ENCODE data around the gene DESI1.
A peak's percentile ranks its signal among the peaks of the same experiment; 100 is the strongest.

DESI1 gene

DNA sequence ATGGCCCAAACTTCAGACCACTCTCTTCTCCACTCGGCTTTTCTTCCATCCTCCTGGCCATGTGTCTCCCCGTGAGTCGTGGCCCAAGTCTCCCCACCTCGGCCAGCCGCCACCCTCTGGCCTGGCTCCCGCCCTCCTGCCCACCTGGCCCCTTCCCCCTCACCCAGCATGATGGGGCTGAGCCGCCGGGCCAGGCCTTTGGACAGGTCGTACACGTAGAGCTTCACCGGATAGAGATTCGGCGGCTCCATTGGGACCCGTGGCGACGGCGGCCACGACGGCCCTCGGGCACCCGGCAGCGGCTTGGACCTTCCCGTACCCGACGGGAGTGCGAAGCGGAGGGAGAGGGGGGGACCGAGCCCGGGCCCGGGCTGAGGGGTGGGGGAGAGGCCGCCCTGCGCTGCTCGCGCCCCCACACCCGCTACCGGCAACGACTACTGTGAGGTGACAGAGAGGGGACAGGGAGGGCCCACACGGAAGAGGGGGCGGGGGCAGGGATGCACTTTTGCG lies at the start of gene DESI1 (continued):
- TF ChIP-seq CTCF (tag by site-specific recombination; IDR thresholded peaks at IDR 0.05) (peak; percentile 19; the same call in 1 of the 2 replicates), ZBTB7A (tag by site-specific recombination; IDR thresholded peaks at IDR 0.05; ENCODE audit: low read depth) (0 out of 2 replicates have a peak, but pooled peaks have one; percentile 75), EGR2 (tag by site-specific recombination; IDR thresholded peaks at IDR 0.05; ENCODE audit: low read depth) (peak; percentile 67), ZNF248 (tag by site-specific recombination; IDR thresholded peaks at IDR 0.05) (no peak), KLF16 (tag by site-specific recombination; IDR thresholded peaks at IDR 0.05) (peak; percentile 50; the same call in 1 of the 2 replicates), ZSCAN30 (tag by site-specific recombination; IDR thresholded peaks at IDR 0.05) (peak; percentile 30; the same call in 1 of the 2 replicates), ZNF398 (tag by site-specific recombination; IDR thresholded peaks at IDR 0.05) (peak; percentile 96), IKZF3 (tag by site-specific recombination; IDR thresholded peaks at IDR 0.05) (no peak), ZBTB8A (tag by site-specific recombination; IDR thresholded peaks at IDR 0.05) (peak; percentile 60), ZNF777 (tag by site-specific recombination; IDR thresholded peaks at IDR 0.05; ENCODE audit: borderline replicate concordance) (peak; percentile 91), ZNF571 (tag by site-specific recombination; IDR thresholded peaks at IDR 0.05) (no peak), PRDM10 (tag by site-specific recombination; IDR thresholded peaks at IDR 0.05) (peak; percentile 79), GLIS2 (tag by site-specific recombination; IDR thresholded peaks at IDR 0.05) (peak; percentile 93), ZNF785 (tag by site-specific recombination; IDR thresholded peaks at IDR 0.05) (peak; percentile 37), ZNF791 (tag by site-specific recombination; IDR thresholded peaks at IDR 0.05) (no peak), ZNF324 (tag by site-specific recombination; IDR thresholded peaks at IDR 0.05) (peak; percentile 47; the same call in 1 of the 2 replicates), ZNF175 (tag by site-specific recombination; IDR thresholded peaks at IDR 0.05) (no peak), ZNF510 (tag by site-specific recombination; IDR thresholded peaks at IDR 0.05; ENCODE audit: insufficient replicate concordance) (no peak), YY2 (tag by site-specific recombination; IDR thresholded peaks at IDR 0.05) (peak; percentile 25; the same call in 1 of the 2 replicates), ZNF133 (tag by site-specific recombination; IDR thresholded peaks at IDR 0.05) (no peak), ZNF2 (tag by site-specific recombination; IDR thresholded peaks at IDR 0.05) (peak; percentile 61)
- TF ChIP-seq, protein P1, sequence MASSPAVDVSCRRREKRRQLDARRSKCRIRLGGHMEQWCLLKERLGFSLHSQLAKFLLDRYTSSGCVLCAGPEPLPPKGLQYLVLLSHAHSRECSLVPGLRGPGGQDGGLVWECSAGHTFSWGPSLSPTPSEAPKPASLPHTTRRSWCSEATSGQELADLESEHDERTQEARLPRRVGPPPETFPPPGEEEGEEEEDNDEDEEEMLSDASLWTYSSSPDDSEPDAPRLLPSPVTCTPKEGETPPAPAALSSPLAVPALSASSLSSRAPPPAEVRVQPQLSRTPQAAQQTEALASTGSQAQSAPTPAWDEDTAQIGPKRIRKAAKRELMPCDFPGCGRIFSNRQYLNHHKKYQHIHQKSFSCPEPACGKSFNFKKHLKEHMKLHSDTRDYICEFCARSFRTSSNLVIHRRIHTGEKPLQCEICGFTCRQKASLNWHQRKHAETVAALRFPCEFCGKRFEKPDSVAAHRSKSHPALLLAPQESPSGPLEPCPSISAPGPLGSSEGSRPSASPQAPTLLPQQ (tag by site-specific recombination; IDR thresholded peaks at IDR 0.05) = peak; percentile 100
- TF ChIP-seq, protein P2, sequence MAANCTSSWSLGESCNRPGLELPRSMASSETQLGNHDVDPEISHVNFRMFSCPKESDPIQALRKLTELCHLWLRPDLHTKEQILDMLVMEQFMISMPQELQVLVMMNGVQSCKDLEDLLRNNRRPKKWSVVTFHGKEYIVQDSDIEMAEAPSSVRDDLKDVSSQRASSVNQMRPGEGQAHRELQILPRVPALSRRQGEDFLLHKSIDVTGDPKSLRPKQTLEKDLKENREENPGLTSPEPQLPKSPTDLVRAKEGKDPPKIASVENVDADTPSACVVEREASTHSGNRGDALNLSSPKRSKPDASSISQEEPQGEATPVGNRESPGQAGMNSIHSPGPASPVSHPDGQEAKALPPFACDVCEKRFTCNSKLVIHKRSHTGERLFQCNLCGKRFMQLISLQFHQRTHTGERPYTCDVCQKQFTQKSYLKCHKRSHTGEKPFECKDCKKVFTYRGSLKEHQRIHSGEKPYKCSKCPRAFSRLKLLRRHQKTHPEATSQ (tag by site-specific recombination; IDR thresholded peaks at IDR 0.05) = 0 out of 2 replicates have a peak, but pooled peaks have one; percentile 66
- TF ChIP-seq, protein P3, sequence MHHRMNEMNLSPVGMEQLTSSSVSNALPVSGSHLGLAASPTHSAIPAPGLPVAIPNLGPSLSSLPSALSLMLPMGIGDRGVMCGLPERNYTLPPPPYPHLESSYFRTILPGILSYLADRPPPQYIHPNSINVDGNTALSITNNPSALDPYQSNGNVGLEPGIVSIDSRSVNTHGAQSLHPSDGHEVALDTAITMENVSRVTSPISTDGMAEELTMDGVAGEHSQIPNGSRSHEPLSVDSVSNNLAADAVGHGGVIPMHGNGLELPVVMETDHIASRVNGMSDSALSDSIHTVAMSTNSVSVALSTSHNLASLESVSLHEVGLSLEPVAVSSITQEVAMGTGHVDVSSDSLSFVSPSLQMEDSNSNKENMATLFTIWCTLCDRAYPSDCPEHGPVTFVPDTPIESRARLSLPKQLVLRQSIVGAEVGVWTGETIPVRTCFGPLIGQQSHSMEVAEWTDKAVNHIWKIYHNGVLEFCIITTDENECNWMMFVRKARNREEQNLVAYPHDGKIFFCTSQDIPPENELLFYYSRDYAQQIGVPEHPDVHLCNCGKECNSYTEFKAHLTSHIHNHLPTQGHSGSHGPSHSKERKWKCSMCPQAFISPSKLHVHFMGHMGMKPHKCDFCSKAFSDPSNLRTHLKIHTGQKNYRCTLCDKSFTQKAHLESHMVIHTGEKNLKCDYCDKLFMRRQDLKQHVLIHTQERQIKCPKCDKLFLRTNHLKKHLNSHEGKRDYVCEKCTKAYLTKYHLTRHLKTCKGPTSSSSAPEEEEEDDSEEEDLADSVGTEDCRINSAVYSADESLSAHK (tag by site-specific recombination; IDR thresholded peaks at IDR 0.05) = 0 out of 2 replicates have a peak, but pooled peaks have one; percentile 7
- TF ChIP-seq, protein P4, sequence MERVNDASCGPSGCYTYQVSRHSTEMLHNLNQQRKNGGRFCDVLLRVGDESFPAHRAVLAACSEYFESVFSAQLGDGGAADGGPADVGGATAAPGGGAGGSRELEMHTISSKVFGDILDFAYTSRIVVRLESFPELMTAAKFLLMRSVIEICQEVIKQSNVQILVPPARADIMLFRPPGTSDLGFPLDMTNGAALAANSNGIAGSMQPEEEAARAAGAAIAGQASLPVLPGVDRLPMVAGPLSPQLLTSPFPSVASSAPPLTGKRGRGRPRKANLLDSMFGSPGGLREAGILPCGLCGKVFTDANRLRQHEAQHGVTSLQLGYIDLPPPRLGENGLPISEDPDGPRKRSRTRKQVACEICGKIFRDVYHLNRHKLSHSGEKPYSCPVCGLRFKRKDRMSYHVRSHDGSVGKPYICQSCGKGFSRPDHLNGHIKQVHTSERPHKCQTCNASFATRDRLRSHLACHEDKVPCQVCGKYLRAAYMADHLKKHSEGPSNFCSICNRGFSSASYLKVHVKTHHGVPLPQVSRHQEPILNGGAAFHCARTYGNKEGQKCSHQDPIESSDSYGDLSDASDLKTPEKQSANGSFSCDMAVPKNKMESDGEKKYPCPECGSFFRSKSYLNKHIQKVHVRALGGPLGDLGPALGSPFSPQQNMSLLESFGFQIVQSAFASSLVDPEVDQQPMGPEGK (tag by site-specific recombination; IDR thresholded peaks at IDR 0.05) = peak; percentile 97
